DOHH2 (cell line): ENCODE results near the gene PLEKHG5.

ENCODE experiments used
- H3F3A ChIP-seq: fragments of 200-600 bp; sonication (generic), shearing (Covaris generic); 2 replicates; pipeline ENCODE4 v1.6.0; 2016; ENCODE audit warnings: antibody characterized with exemption, mild to moderate bottlenecking; ENCODE audit not compliant: control insufficient read depth, insufficient read depth
- H3K27ac ChIP-seq: fragments of 200-600 bp; sonication (generic); 2 replicates; pipeline ENCODE4 v1.5.1; 2014; ENCODE audit warnings: low read depth, mild to moderate bottlenecking, low read length, moderate library complexity
- H3K27me3 ChIP-seq: fragments of 200-600 bp; sonication (generic); 2 replicates; pipeline ENCODE4 v1.6.1; 2014; ENCODE audit warnings: mild to moderate bottlenecking, low read length, mixed read lengths; ENCODE audit not compliant: control insufficient read depth
- H3K36me3 ChIP-seq: fragments of 200-600 bp; sonication (generic); 2 replicates; pipeline ENCODE4 v1.6.1; 2014; ENCODE audit warnings: mild to moderate bottlenecking, low read length, moderate library complexity, mixed read lengths; ENCODE audit not compliant: control insufficient read depth
- H3K4me1 ChIP-seq: fragments of 200-600 bp; sonication (generic); 2 replicates; pipeline ENCODE4 v1.6.1; 2014; ENCODE audit warnings: mild to moderate bottlenecking, low read length, mixed read lengths; ENCODE audit not compliant: control insufficient read depth
- H3K4me2 ChIP-seq: fragments of 200-600 bp; sonication (generic); 2 replicates; pipeline ENCODE4 v1.6.0; 2014; ENCODE audit warnings: mild to moderate bottlenecking, low read length, moderate library complexity
- H3K4me3 ChIP-seq: fragments of 200-600 bp; sonication (generic); 2 replicates; pipeline ENCODE4 v1.5.1; 2014; ENCODE audit warnings: mild to moderate bottlenecking, low read length, mixed read lengths
- H3K79me2 ChIP-seq: fragments of 200-600 bp; sonication (generic); 2 replicates; pipeline ENCODE4 v1.6.1; 2014; ENCODE audit warnings: mild to moderate bottlenecking, low read length, mixed read lengths; ENCODE audit not compliant: control insufficient read depth
- H3K9me2 ChIP-seq: fragments of 200-600 bp; sonication (generic); replicated peaks from 2 replicates; pipeline ENCODE4 v1.6.1; 2014; ENCODE audit warnings: mild to moderate bottlenecking, low read length, mixed read lengths; ENCODE audit not compliant: control insufficient read depth
- H3K9me3 ChIP-seq: fragments of 200-600 bp; sonication (generic); 2 replicates; pipeline ENCODE4 v1.6.1; 2014; ENCODE audit warnings: antibody characterized with exemption, low read length, mixed read lengths; ENCODE audit not compliant: control insufficient read depth, insufficient read depth
- H4K20me1 ChIP-seq: fragments of 200-600 bp; sonication (generic); 2 replicates; pipeline ENCODE4 v1.6.0; 2014; ENCODE audit warnings: low read depth, mild to moderate bottlenecking, antibody characterized with exemption, low read length, moderate library complexity; ENCODE audit not compliant: control insufficient read depth, insufficient read depth
- EZH2phosphoT487 ChIP-seq: fragments of 200-600 bp; sonication (generic); IDR thresholded peaks from 2 replicates; pipeline ENCODE4 v1.6.1; 2017; ENCODE audit warnings: borderline replicate concordance, mild to moderate bottlenecking, antibody characterized with exemption, low read length, moderate library complexity, mixed read lengths
- TF ChIP-seq, protein P1 (sequence below): fragments of 200-600 bp; sonication (generic); IDR thresholded peaks from one replicate; pipeline ENCODE4 v1.5.1; 2014; ENCODE audit warnings: antibody characterized with exemption, mild to moderate bottlenecking, low read depth, low read length; ENCODE audit not compliant: poor library complexity, severe bottlenecking

PLEKHG5 gene

DNA sequence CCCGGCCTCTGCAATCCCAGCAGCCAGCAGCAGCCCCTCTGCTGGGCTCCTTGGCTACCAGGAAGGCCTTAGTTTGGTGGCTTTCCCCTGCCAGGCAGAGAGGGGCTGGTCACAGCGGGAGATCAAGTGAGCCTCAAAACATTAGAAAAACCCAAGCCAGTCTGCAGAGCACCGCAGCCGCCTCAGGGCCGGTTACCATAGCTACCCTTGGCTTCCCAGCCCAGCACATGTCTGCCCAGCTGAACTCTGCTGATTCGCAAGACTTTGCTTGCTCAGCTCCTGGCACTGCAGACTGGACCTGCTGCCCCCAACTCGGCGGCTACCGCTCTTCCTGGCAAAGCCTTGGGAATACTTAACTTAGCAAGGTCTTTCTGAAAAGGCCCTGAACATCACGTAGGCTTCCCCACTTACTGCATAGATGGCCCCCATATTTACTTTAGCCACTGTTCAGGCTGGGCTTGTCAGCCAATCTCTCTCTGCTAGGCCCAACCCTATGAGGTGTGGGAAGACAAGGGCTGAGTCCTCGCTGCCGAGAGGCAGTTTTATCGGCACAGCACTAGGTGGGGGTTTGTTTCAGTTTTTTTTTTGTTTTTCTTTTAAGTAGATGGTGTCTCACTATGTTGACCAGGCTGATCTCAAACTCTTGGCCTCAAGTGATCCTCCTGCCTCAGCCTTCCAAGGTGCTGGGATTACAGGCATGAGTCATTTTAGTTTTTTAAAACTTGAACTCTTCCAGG lies 28.6 kb upstream of the PLEKHG5 start:
- H3K79me2 ChIP-seq: no peaks in the 10 kb centered on the region
- no peak overlapping the region for H3K4me3 ChIP-seq
- H3F3A ChIP-seq: peaks cover 5% of the 10 kb centered on the region; the same call in 1 of the 2 replicates
- H3K4me2 ChIP-seq: no peak overlapping the region
- no peaks in the 10 kb centered on the region for H3K9me2 ChIP-seq
- no peak overlapping the region for H3K27ac ChIP-seq
- H4K20me1 ChIP-seq: no peaks in the 10 kb centered on the region
- no peaks in the 10 kb centered on the region for H3K9me3 ChIP-seq
- no peaks in the 10 kb centered on the region for H3K27me3 ChIP-seq
- H3K36me3 ChIP-seq: peaks cover 10% of the 10 kb centered on the region
- H3K4me1 ChIP-seq: no peaks in the 10 kb centered on the region
- TF ChIP-seq, protein P1, sequence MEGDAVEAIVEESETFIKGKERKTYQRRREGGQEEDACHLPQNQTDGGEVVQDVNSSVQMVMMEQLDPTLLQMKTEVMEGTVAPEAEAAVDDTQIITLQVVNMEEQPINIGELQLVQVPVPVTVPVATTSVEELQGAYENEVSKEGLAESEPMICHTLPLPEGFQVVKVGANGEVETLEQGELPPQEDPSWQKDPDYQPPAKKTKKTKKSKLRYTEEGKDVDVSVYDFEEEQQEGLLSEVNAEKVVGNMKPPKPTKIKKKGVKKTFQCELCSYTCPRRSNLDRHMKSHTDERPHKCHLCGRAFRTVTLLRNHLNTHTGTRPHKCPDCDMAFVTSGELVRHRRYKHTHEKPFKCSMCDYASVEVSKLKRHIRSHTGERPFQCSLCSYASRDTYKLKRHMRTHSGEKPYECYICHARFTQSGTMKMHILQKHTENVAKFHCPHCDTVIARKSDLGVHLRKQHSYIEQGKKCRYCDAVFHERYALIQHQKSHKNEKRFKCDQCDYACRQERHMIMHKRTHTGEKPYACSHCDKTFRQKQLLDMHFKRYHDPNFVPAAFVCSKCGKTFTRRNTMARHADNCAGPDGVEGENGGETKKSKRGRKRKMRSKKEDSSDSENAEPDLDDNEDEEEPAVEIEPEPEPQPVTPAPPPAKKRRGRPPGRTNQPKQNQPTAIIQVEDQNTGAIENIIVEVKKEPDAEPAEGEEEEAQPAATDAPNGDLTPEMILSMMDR: no peak
- TF ChIP-seq EZH2phosphoT487: no peak

DNA sequence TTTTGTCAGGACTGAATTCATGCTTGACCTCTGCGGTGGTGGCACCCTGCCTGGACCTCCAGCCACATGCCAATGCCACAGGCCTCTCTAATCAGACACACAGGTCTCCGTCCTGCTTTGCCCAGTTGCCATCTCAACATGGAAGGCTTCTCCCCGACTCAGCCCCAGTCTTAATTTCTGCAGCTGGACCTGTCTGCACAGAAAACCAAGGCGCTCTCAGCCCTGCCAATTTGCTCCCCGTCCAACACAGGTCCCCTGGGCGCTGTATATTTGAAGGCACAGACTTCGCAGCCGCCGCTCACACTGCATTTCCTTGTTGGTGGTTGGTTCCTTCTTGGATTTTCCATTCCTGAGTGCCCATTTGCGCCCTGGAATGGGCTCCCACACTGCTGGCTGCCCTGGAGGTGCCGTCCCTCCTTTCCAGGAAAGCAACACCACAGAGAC lies 28.0 kb upstream of the PLEKHG5 start:
- no peak overlapping the region for H3K4me2 ChIP-seq
- peaks cover 5% of the 10 kb centered on the region; the same call in 1 of the 2 replicates for H3F3A ChIP-seq
- H3K4me1 ChIP-seq: no peaks in the 10 kb centered on the region
- no peaks in the 10 kb centered on the region for H4K20me1 ChIP-seq
- no peaks in the 10 kb centered on the region for H3K9me3 ChIP-seq
- no peak for TF ChIP-seq EZH2phosphoT487
- TF ChIP-seq, protein P1: no peak
- no peak overlapping the region for H3K27ac ChIP-seq
- no peaks in the 10 kb centered on the region for H3K79me2 ChIP-seq
- no peaks in the 10 kb centered on the region for H3K9me2 ChIP-seq
- H3K4me3 ChIP-seq: no peak overlapping the region
- H3K27me3 ChIP-seq: no peaks in the 10 kb centered on the region
- peaks cover 9% of the 10 kb centered on the region for H3K36me3 ChIP-seq

DNA sequence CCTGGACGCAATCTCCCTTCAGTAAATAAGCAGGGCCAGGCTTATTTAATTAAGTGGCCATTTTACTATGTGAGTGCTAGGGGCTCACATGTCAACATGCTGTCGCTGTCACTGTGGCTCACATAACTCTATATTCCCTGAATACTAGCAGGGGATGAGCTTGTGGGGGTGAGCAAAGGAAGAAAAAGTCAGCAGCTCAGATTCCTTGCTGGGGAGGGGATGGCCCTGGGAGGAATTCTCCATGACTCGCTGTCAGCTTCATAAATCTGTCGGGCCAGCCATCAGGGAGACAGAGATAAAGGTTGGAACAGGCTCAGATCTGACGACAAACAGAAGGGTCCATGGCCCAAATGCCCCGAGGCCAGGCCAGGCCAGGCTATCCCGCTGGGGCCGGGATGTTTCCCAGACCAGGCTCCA lies 26.0 kb upstream of the PLEKHG5 start:
- H3K36me3 ChIP-seq: no peaks in the 10 kb centered on the region
- no peak overlapping the region for H3K4me3 ChIP-seq
- no peaks in the 10 kb centered on the region for H3K27me3 ChIP-seq
- no peak for TF ChIP-seq EZH2phosphoT487
- TF ChIP-seq, protein P1: no peak
- H3K9me3 ChIP-seq: no peaks in the 10 kb centered on the region
- H3K27ac ChIP-seq: no peak overlapping the region
- no peaks in the 10 kb centered on the region for H4K20me1 ChIP-seq
- H3F3A ChIP-seq: no peaks in the 10 kb centered on the region
- no peak overlapping the region for H3K4me2 ChIP-seq
- no peaks in the 10 kb centered on the region for H3K79me2 ChIP-seq
- H3K4me1 ChIP-seq: no peaks in the 10 kb centered on the region
- H3K9me2 ChIP-seq: no peaks in the 10 kb centered on the region
